Muscle layer of duodenum (tissue), 2 donors: ENCODE data around the gene OLFM2.

Experiments
- H3K27ac ChIP-seq: one replicate; pipeline ENCODE4 v1.7.0; 2013; ENCODE audit warnings: mild to moderate bottlenecking, low read length
- H3K27me3 ChIP-seq: one replicate; pipeline ENCODE4 v1.7.0; 2013; ENCODE audit warnings: low read depth, mild to moderate bottlenecking, control low read depth, low read length
- H3K36me3 ChIP-seq, 2 donors: one replicate each; pipeline ENCODE4 v1.7.0; 2013; ENCODE audit warnings: low read length in 2 of 2, control low read depth in 1 of 2, mild to moderate bottlenecking in 1 of 2; ENCODE audit not compliant: insufficient read depth in 2 of 2, control insufficient read depth in 1 of 2
- H3K4me1 ChIP-seq, 2 donors: one replicate each; pipeline ENCODE4 v1.7.0; 2013; ENCODE audit warnings: low read length in 2 of 2, mild to moderate bottlenecking in 2 of 2, control low read depth in 1 of 2, moderate library complexity in 1 of 2; ENCODE audit not compliant: insufficient read depth in 2 of 2, control insufficient read depth in 1 of 2
- H3K4me3 ChIP-seq, 2 donors: one replicate each; pipeline ENCODE4 v1.7.0; 2013; ENCODE audit warnings: low read length in 2 of 2, low read depth in 1 of 2, mild to moderate bottlenecking in 1 of 2
- H3K9me3 ChIP-seq, 2 donors: one replicate each; pipeline ENCODE4 v1.7.0; 2013; ENCODE audit warnings: low read length in 2 of 2, control low read depth in 1 of 2, mild to moderate bottlenecking in 1 of 2; ENCODE audit not compliant: control insufficient read depth in 1 of 2
- donor health status: healthy.

Gene OLFM2

GRCh38 chr19:9936326-9937000, at the start of gene OLFM2:
Gene OLFM2 (minus strand): TSS chr19:9936515. CDS start chr19:9936366, 149 bp downstream.
- Histone ChIP-seq H3K27ac (no peak within 1 kb of the TSS), H3K9me3 (peaks cover 0 to under 1% of the 10 kb centered on the region in 2 donors), H3K4me1 (peaks cover 5 to 26% of the 10 kb centered on the region in 2 donors), H3K4me3 (peak within 1 kb of the TSS in 1 of 2 donors; percentile 40), H3K36me3 (no peaks in the 10 kb centered on the region), H3K27me3 (peaks cover 18% of the 10 kb centered on the region)

- H3K27me3 ChIP-seq = no peaks in the 10 kb centered on the region
- H3K4me3 ChIP-seq = no peak overlapping the region
- H3K27ac ChIP-seq = no peak overlapping the region
- peaks cover 0 to 6% of the 10 kb centered on the region in 2 donors for H3K4me1 ChIP-seq
- no peaks in the 10 kb centered on the region for H3K9me3 ChIP-seq
- peaks cover 13 to 15% of the 10 kb centered on the region in 2 donors for H3K36me3 ChIP-seq
Observed at GRCh38 chr19:9981406-9982260, 45.3 kb upstream of the OLFM2 start.

- no peaks in the 10 kb centered on the region for H3K9me3 ChIP-seq
- no peak overlapping the region for H3K27ac ChIP-seq
- no peak overlapping the region for H3K4me3 ChIP-seq
- H3K36me3 ChIP-seq = peaks cover 8 to 34% of the 10 kb centered on the region in 2 donors
- no peaks in the 10 kb centered on the region for H3K27me3 ChIP-seq
- H3K4me1 ChIP-seq = no peaks in the 10 kb centered on the region
Observed at GRCh38 chr19:9972103-9972502, 35.8 kb upstream of the OLFM2 start.

DNA sequence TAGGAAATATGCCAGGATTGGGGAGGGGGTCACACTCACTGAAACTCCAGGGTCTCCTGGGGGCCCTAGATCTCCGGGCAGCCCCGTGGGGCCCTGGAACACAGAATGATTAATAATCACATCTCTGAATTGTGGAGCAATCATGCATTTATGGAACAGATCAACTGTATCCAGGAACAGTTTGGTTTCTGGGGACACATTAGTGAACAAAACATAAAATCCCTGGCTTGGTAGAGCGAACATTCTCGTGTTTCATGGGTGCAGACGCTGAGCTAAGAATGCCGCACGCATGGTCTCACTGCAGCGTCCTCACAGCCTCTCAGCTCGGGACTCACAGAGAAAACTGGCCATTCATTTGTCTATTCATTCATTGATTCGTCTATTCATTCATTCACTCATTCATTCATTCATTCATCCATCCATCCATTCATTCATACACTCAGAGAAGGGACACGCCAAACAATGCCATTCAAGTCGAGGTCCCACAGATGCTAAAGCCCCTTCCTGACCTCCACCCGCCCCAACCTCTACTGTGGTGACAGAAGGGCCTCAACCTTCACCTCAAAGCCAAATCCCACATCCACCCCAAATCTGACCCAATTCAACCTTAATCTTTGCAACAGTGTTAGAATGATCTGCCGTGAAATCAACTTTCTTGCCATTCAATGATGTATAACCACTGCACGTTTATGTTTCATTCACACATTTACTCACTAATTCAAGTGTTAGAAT, 35.0 kb upstream of the OLFM2 start:
- Histone ChIP-seq H3K4me3 (no peak overlapping the region), H3K36me3 (peaks cover 8 to 30% of the 10 kb centered on the region in 2 donors), H3K27ac (no peak overlapping the region), H3K27me3 (no peaks in the 10 kb centered on the region), H3K9me3 (no peaks in the 10 kb centered on the region), H3K4me1 (peaks cover 0 to 4% of the 10 kb centered on the region in 2 donors)

GRCh38 chr19:9970481-9970880, 34.2 kb upstream of the OLFM2 start:
- H3K36me3 ChIP-seq = peaks cover 0 to 28% of the 10 kb centered on the region in 2 donors

GRCh38 chr19:9969688-9969975, 33.3 kb upstream of the OLFM2 start:
- Histone ChIP-seq H3K4me3 (no peak overlapping the region), H3K9me3 (no peaks in the 10 kb centered on the region), H3K27me3 (no peaks in the 10 kb centered on the region), H3K36me3 (peaks cover 0 to 27% of the 10 kb centered on the region in 2 donors), H3K27ac (no peak overlapping the region), H3K4me1 (peaks cover 0 to 5% of the 10 kb centered on the region in 2 donors)

More at GRCh38 chr19:9970481-9970880, 34.2 kb upstream of the OLFM2 start:
- no peaks in the 10 kb centered on the region for H3K9me3 ChIP-seq
- H3K27me3 ChIP-seq = no peaks in the 10 kb centered on the region
- H3K27ac ChIP-seq = no peak overlapping the region
- no peak overlapping the region for H3K4me3 ChIP-seq
- H3K4me1 ChIP-seq = peaks cover 0 to 5% of the 10 kb centered on the region in 2 donors

- H3K27me3 ChIP-seq = no peaks in the 10 kb centered on the region
- H3K4me3 ChIP-seq = no peak overlapping the region
- no peaks in the 10 kb centered on the region for H3K9me3 ChIP-seq
- peaks cover 0 to 21% of the 10 kb centered on the region in 2 donors for H3K36me3 ChIP-seq
- peaks cover 0 to 5% of the 10 kb centered on the region in 2 donors for H3K4me1 ChIP-seq
- H3K27ac ChIP-seq = no peak overlapping the region
Observed at GRCh38 chr19:9968820-9969687, 32.7 kb upstream of the OLFM2 start.

- H3K27ac ChIP-seq = no peak overlapping the region
- no peaks in the 10 kb centered on the region for H3K9me3 ChIP-seq
- peaks cover 0 to 5% of the 10 kb centered on the region in 2 donors for H3K4me1 ChIP-seq
- no peaks in the 10 kb centered on the region for H3K27me3 ChIP-seq
- H3K36me3 ChIP-seq = peaks cover 0 to 12% of the 10 kb centered on the region in 2 donors
- no peak overlapping the region for H3K4me3 ChIP-seq
Observed at GRCh38 chr19:9967326-9967725, 31.0 kb upstream of the OLFM2 start.

DNA sequence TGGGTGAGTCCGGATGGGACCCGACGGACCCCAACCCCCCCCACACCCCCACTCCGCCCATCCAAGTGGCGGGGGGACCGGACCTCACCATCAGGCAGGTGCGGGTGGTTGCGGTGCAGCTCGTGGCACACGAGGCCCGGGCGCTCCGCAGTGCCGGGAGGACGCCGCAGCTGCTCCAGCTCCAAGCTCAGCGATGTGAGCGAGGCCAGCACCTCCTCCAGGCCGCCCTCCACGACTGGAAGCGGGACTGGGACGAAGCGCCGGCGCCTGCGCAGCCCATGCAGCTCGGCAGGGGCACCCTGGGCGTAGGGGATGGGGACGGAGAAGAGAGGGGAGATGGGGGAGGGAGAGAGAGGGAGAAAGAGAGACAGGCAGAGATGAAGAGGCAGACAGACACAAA, 30.1 kb upstream of the OLFM2 start:
- Histone ChIP-seq H3K4me3 (no peak overlapping the region), H3K27me3 (no peaks in the 10 kb centered on the region), H3K9me3 (no peaks in the 10 kb centered on the region), H3K36me3 (peaks cover 0 to 13% of the 10 kb centered on the region in 2 donors), H3K27ac (no peak overlapping the region), H3K4me1 (peaks cover 0 to 5% of the 10 kb centered on the region in 2 donors)

GRCh38 chr19:9966024-9966423, 29.7 kb upstream of the OLFM2 start:
- peaks cover 0 to 5% of the 10 kb centered on the region in 2 donors for H3K4me1 ChIP-seq
- no peak overlapping the region for H3K27ac ChIP-seq
- H3K27me3 ChIP-seq = no peaks in the 10 kb centered on the region
- no peaks in the 10 kb centered on the region for H3K9me3 ChIP-seq
- peaks cover 0 to 15% of the 10 kb centered on the region in 2 donors for H3K36me3 ChIP-seq
- H3K4me3 ChIP-seq = no peak overlapping the region
